ENCODE results near the gene C13orf46.
"Not testable (repeated sequence)": the region's sequence is repeated elsewhere in the genome, so short reads cannot be mapped to it uniquely, and the experiment has no call there.

Gene C13orf46

DNA sequence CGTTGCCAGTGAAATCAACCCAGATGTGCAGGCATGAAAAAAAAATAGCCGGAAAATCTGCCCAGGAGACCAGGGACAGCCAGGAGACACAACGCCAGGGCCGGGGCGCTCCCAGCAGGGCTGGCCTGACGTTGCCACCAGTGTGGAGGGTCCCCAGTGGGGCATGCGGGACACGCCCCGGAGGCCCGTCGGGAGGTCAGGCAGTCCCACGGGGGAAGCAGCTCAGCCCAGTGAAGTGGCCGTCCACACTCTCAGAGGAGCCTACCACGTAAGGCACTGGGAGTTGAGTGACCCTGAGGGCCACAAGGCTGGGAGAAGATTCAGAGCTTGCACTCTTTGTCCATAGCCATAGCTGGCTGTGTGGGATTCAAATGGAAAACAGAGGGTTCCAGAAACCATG is 56.8 kb downstream of the C13orf46 start:
- no peaks in the 10 kb centered on the region for H3K27me3 ChIP-seq (ENCODE audit: control insufficient read depth, insufficient read depth, low read length)
- no peaks in the 10 kb centered on the region for H3K9me3 ChIP-seq (ENCODE audit: control insufficient read depth, insufficient read depth, low read length)

GRCh38 chr13:113916330-113916815 is 57.5 kb downstream of the C13orf46 start:
- Histone ChIP-seq H3K36me3 (ENCODE audit: control insufficient read depth, insufficient read depth, low read length) (no peaks in the 10 kb centered on the region), H3K9ac (ENCODE audit: low read depth, low read length) (no peak overlapping the region), H3K27me3 (ENCODE audit: control insufficient read depth, insufficient read depth, low read length) (no peaks in the 10 kb centered on the region), H3K4me1 (ENCODE audit: control insufficient read depth, insufficient read depth, low read length) (no peaks in the 10 kb centered on the region), H3K4me3 (ENCODE audit: low read depth, low read length) (no peak overlapping the region), H3K27ac (ENCODE audit: low read depth, low read length) (no peak overlapping the region), H3K9me3 (ENCODE audit: control insufficient read depth, insufficient read depth, low read length) (no peaks in the 10 kb centered on the region)

More for the DNA sequence above, 56.8 kb downstream of the C13orf46 start:
- Histone ChIP-seq H3K9ac (ENCODE audit: low read depth, low read length) (no peak overlapping the region), H3K4me1 (ENCODE audit: control insufficient read depth, insufficient read depth, low read length) (no peaks in the 10 kb centered on the region), H3K36me3 (ENCODE audit: control insufficient read depth, insufficient read depth, low read length) (no peaks in the 10 kb centered on the region), H3K4me3 (ENCODE audit: low read depth, low read length) (no peak overlapping the region), H3K27ac (ENCODE audit: low read depth, low read length) (no peak overlapping the region)

DNA sequence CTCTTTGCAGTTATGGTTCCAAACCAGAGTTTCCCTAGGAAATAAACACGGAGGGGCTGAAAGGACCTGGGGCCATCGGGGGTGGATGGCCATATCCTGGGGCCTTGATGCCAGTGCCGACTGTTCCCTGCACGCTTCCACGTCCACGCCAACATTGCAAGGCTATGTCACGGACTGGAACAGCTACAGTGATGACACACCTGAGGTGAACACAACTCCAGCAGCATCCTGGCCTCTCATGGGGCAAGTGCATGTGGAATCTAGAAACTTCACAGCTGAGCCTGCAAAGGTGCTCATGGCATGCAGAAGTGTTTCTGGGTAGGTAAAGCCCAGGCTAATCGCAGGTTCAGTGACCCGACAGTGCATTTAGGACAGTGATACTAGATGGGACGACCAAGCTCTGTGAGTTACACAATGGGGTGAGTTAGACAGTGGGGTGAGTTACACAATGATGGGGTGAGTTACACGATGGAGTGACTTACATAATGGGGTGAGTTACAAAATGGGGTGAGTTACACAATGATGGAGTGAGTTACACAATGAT is 58.0 kb downstream of the C13orf46 start:
- no peak overlapping the region for H3K9ac ChIP-seq (ENCODE audit: low read depth, low read length)
- no peak overlapping the region for H3K4me3 ChIP-seq (ENCODE audit: low read depth, low read length)
- H3K27me3 ChIP-seq (ENCODE audit: control insufficient read depth, insufficient read depth, low read length) = no peaks in the 10 kb centered on the region
- no peak overlapping the region for H3K27ac ChIP-seq (ENCODE audit: low read depth, low read length)
- H3K9me3 ChIP-seq (ENCODE audit: control insufficient read depth, insufficient read depth, low read length) = no peaks in the 10 kb centered on the region
- no peaks in the 10 kb centered on the region for H3K36me3 ChIP-seq (ENCODE audit: control insufficient read depth, insufficient read depth, low read length)
- no peaks in the 10 kb centered on the region for H3K4me1 ChIP-seq (ENCODE audit: control insufficient read depth, insufficient read depth, low read length)

DNA sequence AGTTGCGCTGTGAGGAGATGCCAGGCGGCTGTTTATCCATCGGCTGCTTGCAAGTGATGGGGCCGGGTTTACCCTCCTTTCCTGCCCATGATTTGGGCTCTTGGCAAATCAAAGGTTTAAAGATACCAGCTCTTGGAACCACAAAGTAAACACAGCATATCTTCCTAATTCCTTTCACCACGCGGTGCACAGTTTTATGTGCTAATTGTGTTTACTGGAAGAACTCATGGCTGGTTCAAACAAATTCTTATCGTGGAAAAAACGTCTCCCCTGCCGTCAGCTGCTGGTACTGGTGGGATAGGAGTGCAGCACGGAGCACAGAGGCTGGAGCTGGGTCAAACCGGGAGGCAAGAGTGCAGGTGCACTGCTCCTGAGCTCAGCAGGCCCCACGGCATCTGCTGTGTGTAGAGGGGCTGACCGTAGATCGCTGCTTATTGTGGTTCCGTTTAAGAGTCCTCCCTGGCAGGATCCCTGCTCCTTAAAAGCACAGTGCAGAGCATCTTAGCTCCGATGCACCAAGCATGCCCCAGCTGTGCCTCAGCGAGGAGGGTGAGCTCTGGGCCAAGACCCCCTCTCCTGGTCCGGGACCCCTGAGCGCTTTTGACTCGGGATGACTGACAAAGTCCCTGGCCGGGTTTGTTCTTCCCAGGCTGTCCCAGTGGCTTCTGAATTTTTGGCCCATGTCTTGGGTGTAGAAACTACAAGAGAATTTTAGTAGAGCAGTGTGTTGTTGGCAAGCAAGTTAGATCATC is 58.7 kb downstream of the C13orf46 start:
- Histone ChIP-seq H3K27me3 (ENCODE audit: control insufficient read depth, insufficient read depth, low read length) (no peaks in the 10 kb centered on the region), H3K36me3 (ENCODE audit: control insufficient read depth, insufficient read depth, low read length) (no peaks in the 10 kb centered on the region), H3K4me3 (ENCODE audit: low read depth, low read length) (no peak overlapping the region)

GRCh38 chr13:113914333-113915011 is 59.4 kb downstream of the C13orf46 start:
- Histone ChIP-seq H3K36me3 (ENCODE audit: control insufficient read depth, insufficient read depth, low read length) (no peaks in the 10 kb centered on the region), H3K9ac (ENCODE audit: low read depth, low read length) (no peak overlapping the region), H3K27me3 (ENCODE audit: control insufficient read depth, insufficient read depth, low read length) (no peaks in the 10 kb centered on the region), H3K9me3 (ENCODE audit: control insufficient read depth, insufficient read depth, low read length) (no peaks in the 10 kb centered on the region), H3K4me3 (ENCODE audit: low read depth, low read length) (no peak overlapping the region), H3K27ac (ENCODE audit: low read depth, low read length) (no peak overlapping the region), H3K4me1 (ENCODE audit: control insufficient read depth, insufficient read depth, low read length) (no peaks in the 10 kb centered on the region)

More for the DNA sequence above, 58.7 kb downstream of the C13orf46 start:
- Histone ChIP-seq H3K9ac (ENCODE audit: low read depth, low read length) (no peak overlapping the region), H3K4me1 (ENCODE audit: control insufficient read depth, insufficient read depth, low read length) (no peaks in the 10 kb centered on the region), H3K9me3 (ENCODE audit: control insufficient read depth, insufficient read depth, low read length) (no peaks in the 10 kb centered on the region), H3K27ac (ENCODE audit: low read depth, low read length) (no peak overlapping the region)

GRCh38 chr13:113913838-113914237 is 60.0 kb downstream of the C13orf46 start:
- not testable (repeated sequence) for H3K36me3 ChIP-seq (ENCODE audit: control insufficient read depth, insufficient read depth, low read length); H3K9ac ChIP-seq (ENCODE audit: low read depth, low read length); H3K9me3 ChIP-seq (ENCODE audit: control insufficient read depth, insufficient read depth, low read length); H3K27me3 ChIP-seq (ENCODE audit: control insufficient read depth, insufficient read depth, low read length); H3K27ac ChIP-seq (ENCODE audit: low read depth, low read length); H3K4me1 ChIP-seq (ENCODE audit: control insufficient read depth, insufficient read depth, low read length); H3K4me3 ChIP-seq (ENCODE audit: low read depth, low read length)

DNA sequence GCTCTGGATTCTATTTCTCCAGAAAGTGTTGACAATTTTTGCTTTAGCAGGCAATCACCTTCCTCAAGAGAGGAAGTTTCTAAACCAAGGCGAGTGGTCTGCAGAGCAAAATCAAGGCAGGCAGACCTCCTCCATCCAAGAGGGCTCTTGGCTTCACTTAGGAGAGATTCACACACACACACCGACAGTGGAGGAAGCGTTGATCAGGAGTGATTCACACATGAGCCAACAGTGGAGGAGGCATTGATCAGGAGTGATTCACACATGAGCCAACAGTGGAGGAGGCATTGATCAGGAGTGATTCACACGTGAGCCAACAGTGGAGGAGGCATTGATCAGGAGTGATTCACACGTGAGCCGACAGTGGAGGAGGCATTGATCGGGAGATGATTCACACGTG is 60.5 kb downstream of the C13orf46 start:
- H3K27me3 ChIP-seq (ENCODE audit: control insufficient read depth, insufficient read depth, low read length); H3K36me3 ChIP-seq (ENCODE audit: control insufficient read depth, insufficient read depth, low read length); H3K27ac ChIP-seq (ENCODE audit: low read depth, low read length); H3K4me1 ChIP-seq (ENCODE audit: control insufficient read depth, insufficient read depth, low read length); H3K9me3 ChIP-seq (ENCODE audit: control insufficient read depth, insufficient read depth, low read length); H3K9ac ChIP-seq (ENCODE audit: low read depth, low read length); H3K4me3 ChIP-seq (ENCODE audit: low read depth, low read length): not testable (repeated sequence)

DNA sequence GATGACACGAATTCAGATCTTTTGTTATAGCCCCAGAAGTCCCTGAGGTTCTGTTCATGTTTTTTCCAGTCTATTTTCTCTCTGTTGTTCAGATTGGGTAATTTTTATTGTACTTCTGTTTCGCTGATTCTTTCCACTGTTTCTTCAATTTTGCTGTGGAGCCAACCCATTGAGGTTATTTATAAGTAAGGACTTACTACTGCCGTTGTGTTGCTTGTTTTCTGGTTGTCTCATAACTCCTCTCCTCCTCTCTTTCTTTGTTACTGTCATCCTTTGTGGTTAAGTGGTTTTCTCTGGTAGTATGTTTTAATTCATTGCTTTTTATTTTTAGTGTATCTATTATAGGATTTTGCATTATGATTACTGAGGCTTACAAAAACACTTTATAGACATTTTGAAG is 61.3 kb downstream of the C13orf46 start:
- no peaks in the 10 kb centered on the region for H3K27me3 ChIP-seq (ENCODE audit: control insufficient read depth, insufficient read depth, low read length)
- H3K4me3 ChIP-seq (ENCODE audit: low read depth, low read length) = no peak overlapping the region

DNA sequence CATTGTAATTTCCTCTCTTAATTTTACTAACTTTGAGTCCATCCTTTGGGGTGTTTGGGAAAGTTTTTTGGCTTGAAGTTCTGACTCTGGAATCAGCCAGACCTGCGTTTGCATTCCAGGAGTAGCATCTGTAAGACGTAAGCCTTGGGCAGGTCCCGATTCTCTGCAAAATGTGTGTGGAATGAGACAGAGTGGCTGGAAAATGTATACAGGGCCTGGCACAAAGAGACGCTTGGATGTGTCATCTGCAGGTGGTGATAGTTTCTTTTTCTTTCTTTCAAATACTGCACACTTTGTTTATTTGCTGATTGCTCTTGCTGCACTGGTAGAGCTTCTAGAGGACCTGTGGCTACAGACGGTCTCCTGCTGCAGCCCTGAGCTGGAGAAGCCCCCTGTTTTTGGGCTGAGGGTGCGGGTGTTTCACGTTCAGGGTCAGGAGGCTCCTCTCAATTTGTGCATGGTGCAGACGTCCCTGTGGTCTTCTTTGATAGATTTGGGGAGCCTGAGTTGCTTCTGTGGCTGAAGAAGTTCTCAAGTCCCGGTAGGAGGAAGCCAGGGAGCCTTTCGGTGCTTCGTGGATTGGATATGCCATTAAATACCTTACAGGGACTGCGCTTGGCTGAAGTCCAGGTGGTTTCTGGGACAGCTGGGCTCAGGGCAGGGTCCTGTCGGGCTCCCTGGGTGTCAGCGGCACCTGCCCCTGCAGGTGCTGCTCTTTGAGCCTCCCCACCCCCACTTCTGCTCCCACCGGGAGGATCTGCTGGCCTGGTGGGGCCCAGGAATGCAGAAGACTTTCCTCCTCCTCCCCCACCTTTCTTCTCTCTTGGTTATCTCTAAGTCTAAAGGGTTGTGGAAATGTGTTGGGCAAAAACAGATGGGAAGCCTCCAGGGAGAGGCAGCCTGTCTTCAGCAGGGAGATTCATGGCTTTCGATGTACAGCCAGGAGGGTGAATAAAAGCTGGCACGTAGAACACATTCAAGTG is 66.0 kb downstream of the C13orf46 start:
- Histone ChIP-seq H3K27me3 (ENCODE audit: control insufficient read depth, insufficient read depth, low read length) (no peaks in the 10 kb centered on the region), H3K36me3 (ENCODE audit: control insufficient read depth, insufficient read depth, low read length) (no peaks in the 10 kb centered on the region), H3K9ac (ENCODE audit: low read depth, low read length) (no peak overlapping the region), H3K9me3 (ENCODE audit: control insufficient read depth, insufficient read depth, low read length) (no peaks in the 10 kb centered on the region), H3K4me1 (ENCODE audit: control insufficient read depth, insufficient read depth, low read length) (peaks cover 11% of the 10 kb centered on the region; the same call in 1 of the 2 replicates), H3K27ac (ENCODE audit: low read depth, low read length) (no peak overlapping the region), H3K4me3 (ENCODE audit: low read depth, low read length) (no peak overlapping the region)

More for the DNA sequence above, 61.3 kb downstream of the C13orf46 start:
- no peak overlapping the region for H3K27ac ChIP-seq (ENCODE audit: low read depth, low read length)
- peaks cover 11% of the 10 kb centered on the region; the same call in 1 of the 2 replicates for H3K4me1 ChIP-seq (ENCODE audit: control insufficient read depth, insufficient read depth, low read length)
- no peaks in the 10 kb centered on the region for H3K36me3 ChIP-seq (ENCODE audit: control insufficient read depth, insufficient read depth, low read length)
- no peak overlapping the region for H3K9ac ChIP-seq (ENCODE audit: low read depth, low read length)
- no peaks in the 10 kb centered on the region for H3K9me3 ChIP-seq (ENCODE audit: control insufficient read depth, insufficient read depth, low read length)

DNA sequence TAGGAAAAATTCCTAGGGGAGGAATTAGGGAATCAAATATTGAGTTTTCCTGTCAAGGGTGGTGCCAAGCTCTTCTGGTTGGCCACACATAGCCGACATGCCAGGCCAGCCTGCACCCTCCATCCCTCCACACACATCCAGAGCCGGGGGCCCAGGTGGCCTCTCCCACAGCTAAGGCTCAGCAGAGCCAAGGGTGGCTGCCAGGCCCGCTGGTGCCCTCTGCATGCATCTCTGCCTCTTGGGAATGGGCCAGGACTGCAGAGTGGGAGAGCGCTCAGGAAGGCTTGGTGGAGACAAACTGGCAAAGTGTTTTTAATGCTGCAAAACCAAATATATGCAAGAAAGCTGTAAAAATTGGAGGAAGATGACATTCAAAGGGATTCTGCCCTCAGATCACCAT is 67.3 kb downstream of the C13orf46 start:
- Histone ChIP-seq H3K36me3 (ENCODE audit: control insufficient read depth, insufficient read depth, low read length) (no peaks in the 10 kb centered on the region), H3K4me1 (ENCODE audit: control insufficient read depth, insufficient read depth, low read length) (peaks cover 11% of the 10 kb centered on the region; the same call in 1 of the 2 replicates), H3K4me3 (ENCODE audit: low read depth, low read length) (no peak overlapping the region), H3K9ac (ENCODE audit: low read depth, low read length) (no peak overlapping the region), H3K27me3 (ENCODE audit: control insufficient read depth, insufficient read depth, low read length) (no peaks in the 10 kb centered on the region), H3K9me3 (ENCODE audit: control insufficient read depth, insufficient read depth, low read length) (no peaks in the 10 kb centered on the region), H3K27ac (ENCODE audit: low read depth, low read length) (no peak overlapping the region)

Data from HUES48 (cell line).